ENCODE results near the gene GAPDHS.

GRCh38 chr19:35539314-35539713, 6.1 kb downstream of the GAPDHS start:
- TF ChIP-seq CTCF (IDR thresholded peaks at IDR 0.05; ENCODE audit: borderline replicate concordance, extremely low read depth, low read length, poor library complexity, severe bottlenecking), result no peak
- TF ChIP-seq EZH2 (IDR thresholded peaks at IDR 0.05; ENCODE audit: borderline replicate concordance, low read depth, low read length, severe bottlenecking), result no peak
